Gastrocnemius medialis (tissue), 4 donors: ENCODE data around the gene RAD51B. TPM values are rescaled to one million over a fixed set of nuclear protein-coding genes. Genes with fewer than 3 reads are reported as not detected.

ENCODE experiments used
- ATAC-seq, 2 donors: fragments of 150-250 bp; one replicate each; pipeline ENCODE4 v1.9.1; 2016
- DNase-seq, 2 donors: peaks; one replicate each; pipeline ENCODE4 v3.0.0-alpha.2; 2019
- H3K27ac ChIP-seq, 4 donors: fragments of 200-600 bp; sonication (generic); 1 replicate in 1 of 4; 2 replicates in 3 of 4; pipeline ENCODE4 v1.5.1; 2016 to 2018; ENCODE audit warnings: mild to moderate bottlenecking in 2 of 4, moderate library complexity in 1 of 4
- H3K27me3 ChIP-seq, 3 donors: fragments of 200-600 bp; sonication (generic) in 2 of 3; 1 replicate in 1 of 3; 2 replicates in 2 of 3; pipeline versions ENCODE4 v1.5.1 to v1.6.0; 2016 to 2019; ENCODE audit warnings: mild to moderate bottlenecking in 1 of 3, moderate library complexity in 1 of 3
- H3K36me3 ChIP-seq, 2 donors: fragments of 200-600 bp; sonication (generic) in 1 of 2; one replicate each; pipeline ENCODE4 v1.5.1; 2017 to 2018
- H3K4me1 ChIP-seq, 2 donors: fragments of 200-600 bp; sonication (generic) in 1 of 2; one replicate each; pipeline ENCODE4 v1.5.1; 2016 to 2017; ENCODE audit warnings: mild to moderate bottlenecking in 2 of 2
- H3K4me3 ChIP-seq, 4 donors: fragments of 200-600 bp; sonication (generic) in 3 of 4; 1 replicate in 1 of 4; 2 replicates in 3 of 4; pipeline ENCODE4 v1.5.1; 2016 to 2019; ENCODE audit warnings: mild to moderate bottlenecking in 2 of 4
- H3K9me3 ChIP-seq, 3 donors: fragments of 200-600 bp; sonication (generic) in 2 of 3; 1 replicate in 1 of 3; 2 replicates in 2 of 3; pipeline ENCODE4 v1.5.1; 2016 to 2019
- POLR2A ChIP-seq, 2 donors: fragments of 450-650 bp; IDR thresholded peaks; one replicate each; pipeline ENCODE4 v1.6.1; 2017; ENCODE audit warnings: antibody characterized with exemption in 2 of 2, mild to moderate bottlenecking in 2 of 2, moderate library complexity in 2 of 2
- in situ Hi-C, 4 donors: fragments of 200-750 bp; cut with MboI; loops; one replicate each; pipeline versions ENCODE4 v1.15.0 to v1.8.0; 2017; ENCODE audit warnings: low sequenced_read_pairs in 4 of 4
- intact Hi-C: fragments of 100-400 bp; cut with DNase I; formaldehyde crosslinking; loops from one replicate; pipeline ENCODE4 v1.15.1; 2023; ENCODE audit warnings: low total_unique reads
- total RNA-seq, 4 donors: library from RNA; depleted of rRNA; stranded (reverse); fragments of >200 nt; gene quantifications; one replicate each; pipeline versions ENCODE4 v1.1.0 to v1.2.3, GENCODE V29; 2016
- TF ChIP-seq, protein P1 (sequence below), 5 experiments: fragments of 450-650 bp in 3 of 5; fragments of 200-600 bp in 2 of 5; sonication (generic) in 2 of 5; IDR thresholded peaks in 4 of 5; conservative IDR thresholded peaks in 1 of 5; 1 replicate in 4 of 5; 2 replicates in 1 of 5; pipeline ENCODE4 v1.5.1; 2016 to 2019; ENCODE audit warnings: antibody characterized with exemption in 5 of 5, mild to moderate bottlenecking in 3 of 5, moderate library complexity in 3 of 5

Gene RAD51B
- total RNA-seq, 4 donors from 2014 or later = 1.6 to 3.3 (median 2.4) TPM

- intact Hi-C loops (no loop called here), in situ Hi-C loops (no loop called here)
- Histone ChIP-seq H3K4me3 (no peak overlapping the region), H3K27ac (no peak overlapping the region), H3K27me3 (no peaks in the 10 kb centered on the region), H3K4me1 (peaks cover 14 to 17% of the 10 kb centered on the region in 2 donors), H3K9me3 (no peaks in the 10 kb centered on the region), H3K36me3 (no peaks in the 10 kb centered on the region)
- no peak for ATAC-seq
- TF ChIP-seq POLR2A (IDR thresholded peaks at IDR 0.05) = no peak
- TF ChIP-seq, protein P1, sequence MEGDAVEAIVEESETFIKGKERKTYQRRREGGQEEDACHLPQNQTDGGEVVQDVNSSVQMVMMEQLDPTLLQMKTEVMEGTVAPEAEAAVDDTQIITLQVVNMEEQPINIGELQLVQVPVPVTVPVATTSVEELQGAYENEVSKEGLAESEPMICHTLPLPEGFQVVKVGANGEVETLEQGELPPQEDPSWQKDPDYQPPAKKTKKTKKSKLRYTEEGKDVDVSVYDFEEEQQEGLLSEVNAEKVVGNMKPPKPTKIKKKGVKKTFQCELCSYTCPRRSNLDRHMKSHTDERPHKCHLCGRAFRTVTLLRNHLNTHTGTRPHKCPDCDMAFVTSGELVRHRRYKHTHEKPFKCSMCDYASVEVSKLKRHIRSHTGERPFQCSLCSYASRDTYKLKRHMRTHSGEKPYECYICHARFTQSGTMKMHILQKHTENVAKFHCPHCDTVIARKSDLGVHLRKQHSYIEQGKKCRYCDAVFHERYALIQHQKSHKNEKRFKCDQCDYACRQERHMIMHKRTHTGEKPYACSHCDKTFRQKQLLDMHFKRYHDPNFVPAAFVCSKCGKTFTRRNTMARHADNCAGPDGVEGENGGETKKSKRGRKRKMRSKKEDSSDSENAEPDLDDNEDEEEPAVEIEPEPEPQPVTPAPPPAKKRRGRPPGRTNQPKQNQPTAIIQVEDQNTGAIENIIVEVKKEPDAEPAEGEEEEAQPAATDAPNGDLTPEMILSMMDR (IDR thresholded peaks at IDR 0.05 in 4 of 5, conservative IDR thresholded peaks at IDR 0.05 in 1 of 5) = no peak
- DNase-seq = no peak
Measured at GRCh38 chr14:68571928-68572525, 752.4 kb downstream of the RAD51B start.

- H3K9me3 ChIP-seq = no peaks in the 10 kb centered on the region
- peaks cover 24% of the 10 kb centered on the region in 2 donors for H3K4me1 ChIP-seq
- intact Hi-C loops = no loop called here
- in situ Hi-C loops = no loop called here
- H3K36me3 ChIP-seq = no peaks in the 10 kb centered on the region
- no peaks in the 10 kb centered on the region for H3K27me3 ChIP-seq
- no peak for TF ChIP-seq POLR2A (IDR thresholded peaks at IDR 0.05)
- TF ChIP-seq, protein P1 (IDR thresholded peaks at IDR 0.05 in 4 of 5, conservative IDR thresholded peaks at IDR 0.05 in 1 of 5) = no peak
- no peak overlapping the region for H3K27ac ChIP-seq
- no peak overlapping the region for H3K4me3 ChIP-seq
- no peak for DNase-seq
- ATAC-seq = no peak
Measured at GRCh38 chr14:68573126-68573525, 753.5 kb downstream of the RAD51B start.

GRCh38 chr14:68573722-68574121 is 754.1 kb downstream of the RAD51B start:
- H3K27ac ChIP-seq = no peak overlapping the region
- peaks cover 24% of the 10 kb centered on the region in 2 donors for H3K4me1 ChIP-seq
- ATAC-seq (no peak), DNase-seq (no peak)
- in situ Hi-C loops (no loop called here), intact Hi-C loops (no loop called here)
- H3K4me3 ChIP-seq = no peak overlapping the region
- no peaks in the 10 kb centered on the region for H3K9me3 ChIP-seq
- no peaks in the 10 kb centered on the region for H3K36me3 ChIP-seq
- TF ChIP-seq, protein P1 (IDR thresholded peaks at IDR 0.05 in 4 of 5, conservative IDR thresholded peaks at IDR 0.05 in 1 of 5) = no peak
- no peak for TF ChIP-seq POLR2A (IDR thresholded peaks at IDR 0.05)
- H3K27me3 ChIP-seq = no peaks in the 10 kb centered on the region

DNA sequence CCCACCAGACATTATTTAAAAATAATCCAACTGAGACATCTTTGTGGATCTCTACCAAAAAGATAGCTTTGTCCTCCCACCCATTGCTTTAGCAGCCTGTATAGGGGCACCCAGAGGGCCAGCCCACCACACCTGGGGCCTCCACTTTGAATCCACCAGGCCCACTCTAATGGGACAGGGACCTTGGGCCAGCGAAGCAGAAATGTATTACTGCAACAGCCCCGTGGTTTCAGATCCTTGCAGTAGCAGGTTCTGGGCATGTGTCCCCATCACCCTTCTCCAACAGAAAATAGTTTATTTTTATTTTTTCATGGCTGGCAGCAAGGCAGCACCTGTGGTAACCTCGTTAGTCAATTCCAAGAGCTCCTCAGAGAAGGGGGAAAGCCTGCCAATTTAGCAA is 754.9 kb downstream of the RAD51B start:
- TF ChIP-seq, protein P1 (IDR thresholded peaks at IDR 0.05 in 4 of 5, conservative IDR thresholded peaks at IDR 0.05 in 1 of 5) = no peak
- no peak for TF ChIP-seq POLR2A (IDR thresholded peaks at IDR 0.05)
- in situ Hi-C loops (no loop called here), intact Hi-C loops (no loop called here)
- Histone ChIP-seq H3K27ac (no peak overlapping the region), H3K36me3 (no peaks in the 10 kb centered on the region), H3K4me3 (no peak overlapping the region), H3K9me3 (no peaks in the 10 kb centered on the region), H3K4me1 (peaks cover 18 to 24% of the 10 kb centered on the region in 2 donors), H3K27me3 (no peaks in the 10 kb centered on the region)
- DNase-seq (no peak), ATAC-seq (no peak)

GRCh38 chr14:68574906-68575305 is 755.3 kb downstream of the RAD51B start:
- peaks cover 16 to 19% of the 10 kb centered on the region in 2 donors for H3K4me1 ChIP-seq
- TF ChIP-seq, protein P1 (IDR thresholded peaks at IDR 0.05 in 4 of 5, conservative IDR thresholded peaks at IDR 0.05 in 1 of 5) = no peak
- no peak for TF ChIP-seq POLR2A (IDR thresholded peaks at IDR 0.05)
- in situ Hi-C loops = no loop called here
- H3K4me3 ChIP-seq = no peak overlapping the region
- DNase-seq = no peak
- no peaks in the 10 kb centered on the region for H3K36me3 ChIP-seq
- no peaks in the 10 kb centered on the region for H3K9me3 ChIP-seq
- intact Hi-C loops = no loop called here
- ATAC-seq = no peak
- no peaks in the 10 kb centered on the region for H3K27me3 ChIP-seq
- H3K27ac ChIP-seq = no peak overlapping the region
